ENCODE data around the gene ARHGAP26.

DNA sequence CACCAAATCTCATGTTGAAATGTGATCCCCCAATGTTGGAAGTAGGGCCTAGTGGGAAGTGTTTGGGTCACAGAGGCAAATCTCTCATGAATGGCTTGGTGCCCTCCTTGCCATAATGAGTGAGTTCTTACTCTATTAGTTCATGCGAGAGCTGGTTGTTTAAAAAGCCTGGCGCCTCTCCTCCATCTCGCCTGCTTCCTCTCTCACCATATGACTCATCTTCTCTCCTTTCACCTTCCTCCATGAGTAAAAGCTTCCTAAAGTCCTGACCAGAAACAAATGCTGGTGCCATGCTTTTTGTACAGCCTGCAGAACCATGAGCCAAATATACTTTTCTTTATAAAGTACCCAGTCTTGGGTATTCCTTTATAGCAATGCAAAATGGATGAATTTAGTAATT is 20.9 kb upstream of the ARHGAP26 start:
- TF ChIP-seq, protein P1, sequence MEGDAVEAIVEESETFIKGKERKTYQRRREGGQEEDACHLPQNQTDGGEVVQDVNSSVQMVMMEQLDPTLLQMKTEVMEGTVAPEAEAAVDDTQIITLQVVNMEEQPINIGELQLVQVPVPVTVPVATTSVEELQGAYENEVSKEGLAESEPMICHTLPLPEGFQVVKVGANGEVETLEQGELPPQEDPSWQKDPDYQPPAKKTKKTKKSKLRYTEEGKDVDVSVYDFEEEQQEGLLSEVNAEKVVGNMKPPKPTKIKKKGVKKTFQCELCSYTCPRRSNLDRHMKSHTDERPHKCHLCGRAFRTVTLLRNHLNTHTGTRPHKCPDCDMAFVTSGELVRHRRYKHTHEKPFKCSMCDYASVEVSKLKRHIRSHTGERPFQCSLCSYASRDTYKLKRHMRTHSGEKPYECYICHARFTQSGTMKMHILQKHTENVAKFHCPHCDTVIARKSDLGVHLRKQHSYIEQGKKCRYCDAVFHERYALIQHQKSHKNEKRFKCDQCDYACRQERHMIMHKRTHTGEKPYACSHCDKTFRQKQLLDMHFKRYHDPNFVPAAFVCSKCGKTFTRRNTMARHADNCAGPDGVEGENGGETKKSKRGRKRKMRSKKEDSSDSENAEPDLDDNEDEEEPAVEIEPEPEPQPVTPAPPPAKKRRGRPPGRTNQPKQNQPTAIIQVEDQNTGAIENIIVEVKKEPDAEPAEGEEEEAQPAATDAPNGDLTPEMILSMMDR (conservative IDR thresholded peaks at IDR 0.05; ENCODE audit: low read depth, low read length), result no peak
- TF ChIP-seq POLR2A (IDR thresholded peaks at IDR 0.05; ENCODE audit: low read depth, low read length) (no peak), MAZ (IDR thresholded peaks at IDR 0.05; ENCODE audit: borderline replicate concordance, low read depth, low read length) (no peak)
- TF ChIP-seq, protein P2, sequence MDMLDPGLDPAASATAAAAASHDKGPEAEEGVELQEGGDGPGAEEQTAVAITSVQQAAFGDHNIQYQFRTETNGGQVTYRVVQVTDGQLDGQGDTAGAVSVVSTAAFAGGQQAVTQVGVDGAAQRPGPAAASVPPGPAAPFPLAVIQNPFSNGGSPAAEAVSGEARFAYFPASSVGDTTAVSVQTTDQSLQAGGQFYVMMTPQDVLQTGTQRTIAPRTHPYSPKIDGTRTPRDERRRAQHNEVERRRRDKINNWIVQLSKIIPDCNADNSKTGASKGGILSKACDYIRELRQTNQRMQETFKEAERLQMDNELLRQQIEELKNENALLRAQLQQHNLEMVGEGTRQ (IDR thresholded peaks at IDR 0.05; ENCODE audit: low read depth, low read length), result no peak
